Liver (tissue), 9 donors: Measurements from ENCODE around the gene NT5DC1. TPM values are rescaled to one million over a fixed set of nuclear protein-coding genes. Genes with fewer than 3 reads are reported as not detected.

Experiments used
- DNase-seq: peaks from one replicate; pipeline ENCODE4 v3.0.0-alpha.2; 2017; ENCODE audit warnings: low spot score
- H3K27ac ChIP-seq, 2 donors: one replicate each; pipeline ENCODE4 v1.7.0; 2013; ENCODE audit warnings: inconsistent platforms in 2 of 2, low read length in 2 of 2, control low read depth in 1 of 2, low read depth in 1 of 2, mild to moderate bottlenecking in 1 of 2
- H3K27me3 ChIP-seq, 4 donors: one replicate each; pipeline versions ENCODE4 v1.6.1 to v1.7.0; 2013; ENCODE audit warnings: low read length in 3 of 4, inconsistent platforms in 1 of 4, mild to moderate bottlenecking in 1 of 4, moderate library complexity in 1 of 4; ENCODE audit not compliant: control insufficient read depth in 4 of 4, insufficient read depth in 4 of 4
- H3K36me3 ChIP-seq, 4 donors: one replicate each; pipeline versions ENCODE4 v1.6.1 to v1.7.0; 2013; ENCODE audit warnings: low read length in 3 of 4, mild to moderate bottlenecking in 3 of 4, low read depth in 1 of 4, moderate library complexity in 1 of 4; ENCODE audit not compliant: control insufficient read depth in 4 of 4, insufficient read depth in 3 of 4
- H3K4me1 ChIP-seq, 4 donors: one replicate each; pipeline versions ENCODE4 v1.6.1 to v1.7.0; 2013; ENCODE audit warnings: low read length in 3 of 4, mild to moderate bottlenecking in 3 of 4, moderate library complexity in 1 of 4; ENCODE audit not compliant: control insufficient read depth in 4 of 4, insufficient read depth in 4 of 4
- H3K4me3 ChIP-seq, 3 donors: one replicate each; pipeline versions ENCODE4 v1.6.1 to v1.7.0; 2013; ENCODE audit warnings: low read length in 3 of 3, control low read depth in 1 of 3, low read depth in 1 of 3, mild to moderate bottlenecking in 1 of 3
- H3K9ac ChIP-seq, 2 donors: one replicate each; pipeline ENCODE4 v1.7.0; 2013; ENCODE audit warnings: low read length in 2 of 2, mild to moderate bottlenecking in 2 of 2, moderate library complexity in 2 of 2, control low read depth in 1 of 2, low read depth in 1 of 2
- H3K9me3 ChIP-seq, 4 donors: one replicate each; pipeline versions ENCODE4 v1.6.1 to v1.7.0; 2013; ENCODE audit warnings: low read length in 3 of 4; ENCODE audit not compliant: control insufficient read depth in 4 of 4
- EGR1 ChIP-seq, 2 donors: IDR thresholded peaks; 2 replicates each; pipeline ENCODE4 v1.6.1; 2016 to 2018; ENCODE audit warnings: antibody characterized with exemption in 2 of 2, low read depth in 2 of 2
- FOXA1 ChIP-seq: IDR thresholded peaks from 2 replicates; pipeline ENCODE4 v1.6.1; 2016; ENCODE audit warnings: antibody characterized with exemption
- FOXA2 ChIP-seq: IDR thresholded peaks from 2 replicates; pipeline ENCODE4 v1.6.1; 2016; ENCODE audit warnings: antibody characterized with exemption
- GABPA ChIP-seq, 2 donors: IDR thresholded peaks in 1 of 2; conservative IDR thresholded peaks in 1 of 2; 2 replicates each; pipeline ENCODE4 v1.6.1; 2016; ENCODE audit warnings: antibody characterized with exemption in 2 of 2, mild to moderate bottlenecking in 1 of 2, moderate library complexity in 1 of 2
- HNF4A ChIP-seq, 2 donors: conservative IDR thresholded peaks; 2 replicates each; pipeline ENCODE4 v1.6.1; 2016; ENCODE audit warnings: antibody characterized with exemption in 2 of 2, mild to moderate bottlenecking in 2 of 2
- HNF4G ChIP-seq: IDR thresholded peaks from 2 replicates; pipeline ENCODE4 v1.6.1; 2016; ENCODE audit warnings: antibody characterized with exemption
- JUND ChIP-seq, 2 donors: IDR thresholded peaks; 2 replicates each; pipeline ENCODE4 v1.6.1; 2016; ENCODE audit warnings: antibody characterized with exemption in 2 of 2
- NR2F2 ChIP-seq: IDR thresholded peaks from 2 replicates; pipeline ENCODE4 v1.6.1; 2016; ENCODE audit warnings: antibody characterized with exemption
- RAD21 ChIP-seq, 2 donors: IDR thresholded peaks; 2 replicates each; pipeline ENCODE4 v1.6.1; 2016; ENCODE audit warnings: antibody characterized with exemption in 2 of 2, mild to moderate bottlenecking in 2 of 2
- REST ChIP-seq: IDR thresholded peaks from 2 replicates; pipeline ENCODE4 v1.6.1; 2016; ENCODE audit warnings: antibody characterized with exemption, mild to moderate bottlenecking
- RXRA ChIP-seq, 2 donors: IDR thresholded peaks; 2 replicates each; pipeline ENCODE4 v1.6.1; 2017 to 2018; ENCODE audit warnings: antibody characterized with exemption in 2 of 2, mild to moderate bottlenecking in 1 of 2
- SP1 ChIP-seq: IDR thresholded peaks from 2 replicates; pipeline ENCODE4 v1.6.1; 2018; ENCODE audit warnings: antibody characterized with exemption, mild to moderate bottlenecking
- TAF1 ChIP-seq: conservative IDR thresholded peaks from 2 replicates; pipeline ENCODE4 v1.6.1; 2016; ENCODE audit warnings: antibody characterized with exemption, mild to moderate bottlenecking
- YY1 ChIP-seq: IDR thresholded peaks from 2 replicates; pipeline ENCODE4 v1.6.1; 2016; ENCODE audit warnings: antibody characterized with exemption, mild to moderate bottlenecking
- WGBS: extraction: QIAGEN DNeasy Blood & Tissue Kit; methylation state at CpG from one replicate; pipeline ENCODE4 v1.1.7; 2013; 5-methylcytosine and 5-hydroxymethylcytosine counted together
- polyA plus RNA-seq, 2 donors: library from polyadenylated mRNA; stranded (reverse) in 1 of 2; unstranded in 1 of 2; fragments of 200-250 nt in 1 of 2; fragments of >200 nt in 1 of 2; fragmentation: Nextera tagmentation in 1 of 2; extraction: Ambion mirVana in 1 of 2; gene quantifications; one replicate each; pipeline versions ENCODE4 v1.2.1 to v1.2.3, GENCODE V29; 2013 to 2015
- total RNA-seq, 2 donors: library from RNA; depleted of rRNA; stranded (reverse); fragments of >200 nt; gene quantifications; one replicate each; pipeline ENCODE4 v1.2.3, GENCODE V29; 2014
- TF ChIP-seq, protein P1 (sequence below): IDR thresholded peaks from 2 replicates; pipeline ENCODE4 v1.6.1; 2016; ENCODE audit warnings: antibody characterized with exemption
- TF ChIP-seq, protein P2 (sequence below): fragments of 150-350 bp; IDR thresholded peaks from 2 replicates; pipeline ENCODE4 v1.5.1; 2017; ENCODE audit warnings: improper control_type of control experiment, low read depth, low read length; ENCODE audit not compliant: missing input control
- TF ChIP-seq, protein P3 (sequence below): IDR thresholded peaks from 2 replicates; pipeline ENCODE4 v1.6.1; 2016; ENCODE audit warnings: antibody characterized with exemption
- TF ChIP-seq, protein P4 (sequence below): IDR thresholded peaks from 2 replicates; pipeline ENCODE4 v1.6.1; 2016; ENCODE audit warnings: antibody characterized with exemption
- donor health status: healthy.
- donor health status: healthy.
- donor health status: healthy.
- donor health status: healthy.
- donor health status: healthy.

Gene NT5DC1
- total and polyA plus RNA-seq, 4 donors, result 10.4 to 31.4 (median 23.3) TPM

DNA sequence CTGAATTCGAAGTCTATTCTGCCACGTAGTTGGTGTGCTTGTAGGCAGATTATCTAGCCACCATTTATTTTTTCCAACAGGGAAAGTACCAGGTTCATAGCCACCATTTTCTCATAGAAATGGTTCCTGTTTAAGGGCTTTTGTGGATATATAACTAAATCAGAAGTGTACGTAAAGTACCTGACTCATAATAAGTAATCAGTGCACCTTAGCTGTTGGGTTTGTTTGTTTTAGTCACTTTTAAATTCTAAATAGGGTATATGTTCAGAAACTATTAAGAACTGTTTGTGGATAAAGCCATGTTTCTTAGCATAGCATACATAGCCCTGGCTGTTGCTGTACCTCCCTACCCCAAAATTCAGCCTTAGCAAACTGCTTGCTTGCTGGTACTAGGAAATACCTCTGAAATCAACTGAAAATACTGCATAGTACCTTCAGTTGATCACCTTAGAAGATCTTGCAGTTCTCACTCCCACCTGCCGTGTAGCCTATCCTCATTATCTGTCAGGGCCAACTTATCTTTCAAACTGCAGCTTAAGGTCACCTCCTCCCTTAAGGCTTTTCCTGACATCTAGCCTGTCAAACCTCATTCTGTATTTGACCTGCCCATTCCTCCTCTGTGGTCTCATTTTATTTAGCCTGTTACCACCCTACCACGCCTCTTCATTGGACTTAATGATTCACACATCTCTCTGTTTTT is 69.9 kb downstream of the NT5DC1 start:
- no peak for TF ChIP-seq HNF4G
- TF ChIP-seq REST, result no peak
- TF ChIP-seq, protein P1, sequence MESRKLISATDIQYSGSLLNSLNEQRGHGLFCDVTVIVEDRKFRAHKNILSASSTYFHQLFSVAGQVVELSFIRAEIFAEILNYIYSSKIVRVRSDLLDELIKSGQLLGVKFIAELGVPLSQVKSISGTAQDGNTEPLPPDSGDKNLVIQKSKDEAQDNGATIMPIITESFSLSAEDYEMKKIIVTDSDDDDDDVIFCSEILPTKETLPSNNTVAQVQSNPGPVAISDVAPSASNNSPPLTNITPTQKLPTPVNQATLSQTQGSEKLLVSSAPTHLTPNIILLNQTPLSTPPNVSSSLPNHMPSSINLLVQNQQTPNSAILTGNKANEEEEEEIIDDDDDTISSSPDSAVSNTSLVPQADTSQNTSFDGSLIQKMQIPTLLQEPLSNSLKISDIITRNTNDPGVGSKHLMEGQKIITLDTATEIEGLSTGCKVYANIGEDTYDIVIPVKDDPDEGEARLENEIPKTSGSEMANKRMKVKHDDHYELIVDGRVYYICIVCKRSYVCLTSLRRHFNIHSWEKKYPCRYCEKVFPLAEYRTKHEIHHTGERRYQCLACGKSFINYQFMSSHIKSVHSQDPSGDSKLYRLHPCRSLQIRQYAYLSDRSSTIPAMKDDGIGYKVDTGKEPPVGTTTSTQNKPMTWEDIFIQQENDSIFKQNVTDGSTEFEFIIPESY, result no peak
- TF ChIP-seq, protein P2, sequence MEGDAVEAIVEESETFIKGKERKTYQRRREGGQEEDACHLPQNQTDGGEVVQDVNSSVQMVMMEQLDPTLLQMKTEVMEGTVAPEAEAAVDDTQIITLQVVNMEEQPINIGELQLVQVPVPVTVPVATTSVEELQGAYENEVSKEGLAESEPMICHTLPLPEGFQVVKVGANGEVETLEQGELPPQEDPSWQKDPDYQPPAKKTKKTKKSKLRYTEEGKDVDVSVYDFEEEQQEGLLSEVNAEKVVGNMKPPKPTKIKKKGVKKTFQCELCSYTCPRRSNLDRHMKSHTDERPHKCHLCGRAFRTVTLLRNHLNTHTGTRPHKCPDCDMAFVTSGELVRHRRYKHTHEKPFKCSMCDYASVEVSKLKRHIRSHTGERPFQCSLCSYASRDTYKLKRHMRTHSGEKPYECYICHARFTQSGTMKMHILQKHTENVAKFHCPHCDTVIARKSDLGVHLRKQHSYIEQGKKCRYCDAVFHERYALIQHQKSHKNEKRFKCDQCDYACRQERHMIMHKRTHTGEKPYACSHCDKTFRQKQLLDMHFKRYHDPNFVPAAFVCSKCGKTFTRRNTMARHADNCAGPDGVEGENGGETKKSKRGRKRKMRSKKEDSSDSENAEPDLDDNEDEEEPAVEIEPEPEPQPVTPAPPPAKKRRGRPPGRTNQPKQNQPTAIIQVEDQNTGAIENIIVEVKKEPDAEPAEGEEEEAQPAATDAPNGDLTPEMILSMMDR, result no peak
- TF ChIP-seq, protein P3, sequence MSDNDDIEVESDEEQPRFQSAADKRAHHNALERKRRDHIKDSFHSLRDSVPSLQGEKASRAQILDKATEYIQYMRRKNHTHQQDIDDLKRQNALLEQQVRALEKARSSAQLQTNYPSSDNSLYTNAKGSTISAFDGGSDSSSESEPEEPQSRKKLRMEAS, result no peak
- no peak for TF ChIP-seq HNF4A (conservative IDR thresholded peaks at IDR 0.05)
- TF ChIP-seq FOXA1, result no peak
- TF ChIP-seq GABPA (IDR thresholded peaks at IDR 0.05 in 1 of 2, conservative IDR thresholded peaks at IDR 0.05 in 1 of 2), result no peak
- TF ChIP-seq EGR1 (IDR thresholded peaks at IDR 0.05; ENCODE audit: low read depth in 2 of 2), result no peak
- no peak for TF ChIP-seq RXRA (IDR thresholded peaks at IDR 0.05)
- TF ChIP-seq NR2F2, result no peak
- TF ChIP-seq TAF1, result no peak
- no peak for TF ChIP-seq FOXA2
- no peak for TF ChIP-seq RAD21 (IDR thresholded peaks at IDR 0.05)
- no peak for TF ChIP-seq JUND (IDR thresholded peaks at IDR 0.05)
- TF ChIP-seq YY1, result no peak
- TF ChIP-seq SP1, result no peak
- TF ChIP-seq, protein P4, sequence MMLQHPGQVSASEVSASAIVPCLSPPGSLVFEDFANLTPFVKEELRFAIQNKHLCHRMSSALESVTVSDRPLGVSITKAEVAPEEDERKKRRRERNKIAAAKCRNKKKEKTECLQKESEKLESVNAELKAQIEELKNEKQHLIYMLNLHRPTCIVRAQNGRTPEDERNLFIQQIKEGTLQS, result no peak
- no peak for DNase-seq
- H3K36me3 ChIP-seq, result peaks cover 0 to 3% (median 2%) of the 10 kb centered on the region in 4 donors
- H3K4me3 ChIP-seq, result no peak overlapping the region
- 95% methylated on average over 5 of the region's 5 CpGs for WGBS
- no peak overlapping the region for H3K9ac ChIP-seq
- H3K9me3 ChIP-seq, result no peaks in the 10 kb centered on the region
- H3K4me1 ChIP-seq, result no peaks in the 10 kb centered on the region
- no peaks in the 10 kb centered on the region for H3K27me3 ChIP-seq
- H3K27ac ChIP-seq, result no peak overlapping the region
